HG03045 (cell line): ENCODE data around the gene ZNF70.

ENCODE experiments used
- ATAC-seq: cut with Tn5 transposase; IDR thresholded peaks from one replicate; pipeline ENCODE4 v1.9.1; 2021; ENCODE audit warnings: mild to moderate bottlenecking, moderate library complexity; ENCODE audit not compliant: unreplicated experiment

ZNF70 gene

DNA sequence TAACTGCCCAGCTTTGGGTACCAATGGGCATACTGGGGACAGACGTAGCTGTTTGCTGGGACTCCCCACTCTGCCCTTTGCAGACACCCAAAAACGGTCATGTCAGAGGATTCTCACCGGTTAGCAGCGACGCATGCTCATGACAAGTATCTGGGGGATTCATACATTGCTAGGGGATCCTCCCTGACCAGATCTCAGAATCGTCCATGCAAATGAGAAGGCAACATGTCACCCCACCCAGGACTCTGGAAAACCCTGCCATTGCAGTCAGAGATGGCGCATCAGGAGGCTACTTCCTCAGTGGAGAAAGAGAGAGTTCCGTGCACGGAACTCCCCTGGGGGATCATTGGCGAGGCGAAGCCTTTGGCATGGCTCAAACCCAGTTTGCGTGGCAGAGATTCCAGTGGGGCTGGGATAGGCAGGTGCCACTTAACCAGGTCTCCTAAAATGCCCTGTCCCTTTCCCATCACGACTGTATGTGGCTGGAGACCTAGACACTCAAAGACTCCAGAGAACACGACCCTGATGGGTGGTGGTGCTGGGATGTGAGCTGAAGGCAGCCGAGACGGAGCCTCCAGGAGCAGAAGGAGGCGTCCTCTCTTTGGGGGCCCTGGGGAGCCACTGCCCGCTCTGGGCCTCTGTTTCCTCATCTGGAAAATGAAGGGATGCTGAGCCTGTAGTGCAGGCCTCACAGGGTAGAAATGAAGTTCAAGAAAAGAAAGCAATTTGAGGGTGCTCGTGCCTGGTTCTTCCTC is 55.2 kb downstream of the ZNF70 start:
- ATAC-seq: no peak

DNA sequence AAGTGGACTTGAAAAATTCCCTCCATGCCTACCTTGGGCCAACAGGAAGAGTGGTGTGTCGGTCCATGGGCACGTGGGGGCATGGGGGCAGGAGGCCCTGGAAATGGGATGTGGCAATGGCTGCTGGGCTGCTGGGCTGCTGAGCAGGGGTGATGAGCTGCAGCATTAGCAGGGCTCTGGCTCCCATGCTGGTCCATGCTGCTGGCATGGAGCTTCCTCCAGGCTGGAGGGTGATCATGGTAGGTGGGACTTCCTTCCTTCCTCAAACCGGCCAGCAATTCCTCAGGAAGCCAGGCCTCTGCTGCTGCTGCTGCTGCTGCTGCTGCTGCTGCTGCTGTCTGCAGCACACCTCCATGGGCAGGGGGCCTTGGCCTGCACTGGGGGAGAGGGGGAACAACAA is 55.8 kb downstream of the ZNF70 start:
- no peak for ATAC-seq

GRCh38 chr22:23693979-23694680 is 56.8 kb downstream of the ZNF70 start:
- no peak for ATAC-seq

- no peak for ATAC-seq
Measured at GRCh38 chr22:23692598-23693291, 58.2 kb downstream of the ZNF70 start.

GRCh38 chr22:23691748-23692423 is 59.0 kb downstream of the ZNF70 start:
- ATAC-seq: no peak

GRCh38 chr22:23690713-23691112 is 60.2 kb downstream of the ZNF70 start, which contains the start of gene RGL4:
Gene RGL4 (plus strand): TSS chr22:23691013. CDS start chr22:23692031, 1,018 bp downstream.
- no peak for ATAC-seq

- no peak for ATAC-seq
Measured at GRCh38 chr22:23689414-23689813, 61.5 kb downstream of the ZNF70 start.
